GM19452 (cell line): ENCODE data around the gene UBN1.

Experiments
- ATAC-seq: cut with Tn5 transposase; IDR thresholded peaks from one replicate; pipeline ENCODE4 v1.9.1; 2021; ENCODE audit not compliant: unreplicated experiment

The UBN1 gene

GRCh38 chr16:4900036-4900435, 52.8 kb downstream of the UBN1 start:
- ATAC-seq = no peak

DNA sequence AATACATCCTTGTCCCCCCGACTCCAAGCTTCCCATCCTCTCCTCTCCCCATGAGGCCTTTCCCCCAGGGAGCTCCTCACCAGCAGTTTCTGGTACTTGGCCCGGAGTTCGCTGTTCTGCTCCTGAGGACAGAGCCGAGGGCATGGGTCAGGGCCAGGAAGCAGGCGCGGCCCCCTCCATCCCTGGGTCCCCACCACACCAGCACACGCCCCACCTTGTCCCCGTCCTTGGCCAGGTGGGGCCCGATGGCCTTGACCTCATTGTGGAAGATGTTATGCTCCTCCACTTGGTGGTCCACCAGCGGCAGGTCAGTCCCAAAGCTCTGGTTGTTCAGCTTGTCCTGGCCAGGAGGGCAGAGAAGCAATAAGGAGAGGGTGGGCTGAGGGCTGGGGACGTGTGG, 53.5 kb downstream of the UBN1 start:
- ATAC-seq = no peak

GRCh38 chr16:4902038-4902437, 54.8 kb downstream of the UBN1 start:
- ATAC-seq = no peak

DNA sequence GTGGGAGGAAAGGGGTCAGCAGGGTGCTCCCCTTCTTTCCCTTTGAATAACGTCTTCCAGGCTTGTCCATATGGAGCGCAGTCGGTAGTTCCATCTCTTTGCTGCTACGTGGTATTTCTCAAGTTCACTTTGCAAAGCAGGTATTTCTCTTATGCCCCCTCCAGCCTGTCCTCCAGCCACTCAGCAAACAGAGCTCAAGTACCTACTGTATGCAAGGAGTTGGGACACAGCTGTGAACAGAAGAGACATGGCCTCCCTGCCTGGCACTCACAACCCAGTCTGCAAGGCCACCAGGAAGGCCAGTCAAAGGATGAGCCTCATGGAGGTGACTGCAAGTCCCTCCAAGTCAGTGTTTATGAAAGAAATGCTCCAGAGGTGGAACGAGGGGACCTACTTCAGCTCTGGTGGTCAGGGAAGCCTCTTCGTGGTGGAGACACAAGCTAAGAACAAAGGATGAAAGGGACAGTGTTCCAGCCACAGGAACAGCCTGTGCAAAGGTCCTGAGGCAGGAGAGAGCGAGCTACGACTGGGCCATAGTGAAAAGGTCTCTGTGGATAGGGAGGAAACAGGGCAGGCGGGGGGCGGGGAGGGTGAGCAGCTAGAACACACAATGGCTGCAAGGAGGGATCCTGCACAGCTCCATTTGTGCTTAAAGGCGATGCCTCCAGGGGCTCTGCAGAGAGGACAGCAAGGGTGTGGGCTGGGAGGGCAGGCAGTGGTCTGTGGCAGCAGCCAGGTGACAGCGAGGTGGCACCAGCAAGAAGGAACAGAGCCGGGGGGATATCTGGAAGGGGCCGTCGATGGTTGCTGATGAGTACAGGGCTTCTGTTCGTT, 57.0 kb downstream of the UBN1 start:
- ATAC-seq = no peak

- ATAC-seq = no peak
Observed at GRCh38 chr16:4904942-4905615, 57.8 kb downstream of the UBN1 start.

GRCh38 chr16:4908854-4909401, 61.6 kb downstream of the UBN1 start:
- no peak for ATAC-seq

- no peak for ATAC-seq
Observed at GRCh38 chr16:4909825-4910224, 62.5 kb downstream of the UBN1 start.

GRCh38 chr16:4910828-4911227, 63.5 kb downstream of the UBN1 start:
- ATAC-seq = no peak

DNA sequence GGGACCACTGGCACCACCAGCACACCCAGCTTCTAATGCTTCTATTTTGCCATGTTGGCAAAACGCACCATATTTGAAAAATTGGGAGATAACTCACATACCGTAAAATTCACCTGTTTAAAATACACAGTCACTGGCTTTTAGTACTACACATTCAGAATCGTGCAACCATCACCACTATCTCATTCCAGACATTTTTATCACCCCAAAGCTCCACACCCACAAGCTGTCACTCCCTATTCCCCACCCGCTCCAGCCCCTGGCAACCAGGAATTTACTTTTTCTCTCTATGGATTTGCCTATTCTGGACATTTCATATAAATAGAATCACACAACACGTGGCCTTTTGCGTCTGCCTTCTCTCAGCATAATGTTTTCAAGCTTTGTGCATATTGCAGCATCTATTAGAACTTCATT, 64.7 kb downstream of the UBN1 start:
- ATAC-seq = no peak

DNA sequence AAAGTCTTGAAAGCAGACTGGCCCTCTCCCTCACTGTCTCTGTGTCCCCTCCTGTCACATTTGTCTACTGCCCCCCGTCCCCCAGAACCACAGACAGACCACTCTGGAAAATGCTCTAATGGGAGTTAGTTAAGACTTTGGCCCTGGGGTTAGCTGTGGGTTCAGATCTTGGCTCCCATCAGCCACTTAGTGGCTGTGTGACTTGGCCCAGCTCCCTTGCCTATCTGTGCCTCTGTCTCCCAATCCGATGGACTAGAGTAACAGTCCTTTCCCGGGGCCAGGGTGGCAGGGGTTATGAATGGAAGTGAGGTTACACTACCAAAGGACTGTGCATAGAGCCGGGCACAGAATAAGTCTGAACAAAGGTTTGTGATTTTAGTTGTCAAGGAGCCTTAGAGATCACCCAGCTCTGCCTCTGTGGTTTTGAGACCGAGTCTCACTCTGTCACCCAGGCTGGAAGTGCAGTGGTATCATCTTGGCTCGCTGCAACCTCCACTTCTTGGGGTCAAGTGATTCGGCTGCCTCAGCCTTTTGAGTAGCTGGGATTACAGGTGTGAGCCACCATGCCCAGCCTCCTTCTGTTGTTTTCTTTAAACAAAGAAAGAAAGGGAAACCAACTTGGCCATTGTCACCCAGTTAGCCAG, 66.0 kb downstream of the UBN1 start:
- no peak for ATAC-seq

GRCh38 chr16:4913774-4914525, 66.7 kb downstream of the UBN1 start:
- no peak for ATAC-seq

DNA sequence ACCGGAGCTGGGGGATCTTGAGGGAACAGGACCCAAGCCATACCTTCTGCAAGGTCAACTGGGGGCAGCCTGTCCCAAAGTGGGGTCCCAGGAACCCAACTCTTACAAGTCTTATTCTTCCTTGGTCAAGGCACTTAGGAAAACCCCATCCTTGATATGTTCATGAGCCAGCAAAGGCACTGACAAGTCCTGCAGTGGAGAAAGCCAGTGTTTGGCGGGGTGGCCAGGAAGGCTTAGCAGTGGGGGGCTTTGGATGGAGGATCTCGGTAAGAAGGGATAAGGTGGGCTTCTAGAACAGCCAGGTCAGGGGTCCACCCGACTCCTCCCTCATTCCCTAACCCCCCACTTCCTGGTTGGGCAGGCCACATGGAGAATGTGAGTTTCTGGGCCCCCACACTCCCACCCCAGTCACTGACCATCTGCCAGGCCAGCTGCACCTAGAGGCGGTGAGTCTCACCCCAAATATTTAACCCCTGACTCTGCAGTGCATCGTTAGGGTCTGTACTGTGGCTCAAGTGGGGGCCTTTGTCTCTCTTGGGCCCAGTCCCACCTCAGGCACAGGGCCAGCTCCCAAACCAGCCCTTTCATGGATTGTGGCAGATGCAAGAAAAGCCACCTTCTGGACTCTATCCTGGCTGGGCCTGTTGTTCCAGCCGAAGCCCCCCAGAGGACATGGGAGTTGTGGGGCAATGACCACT, 67.4 kb downstream of the UBN1 start:
- no peak for ATAC-seq

DNA sequence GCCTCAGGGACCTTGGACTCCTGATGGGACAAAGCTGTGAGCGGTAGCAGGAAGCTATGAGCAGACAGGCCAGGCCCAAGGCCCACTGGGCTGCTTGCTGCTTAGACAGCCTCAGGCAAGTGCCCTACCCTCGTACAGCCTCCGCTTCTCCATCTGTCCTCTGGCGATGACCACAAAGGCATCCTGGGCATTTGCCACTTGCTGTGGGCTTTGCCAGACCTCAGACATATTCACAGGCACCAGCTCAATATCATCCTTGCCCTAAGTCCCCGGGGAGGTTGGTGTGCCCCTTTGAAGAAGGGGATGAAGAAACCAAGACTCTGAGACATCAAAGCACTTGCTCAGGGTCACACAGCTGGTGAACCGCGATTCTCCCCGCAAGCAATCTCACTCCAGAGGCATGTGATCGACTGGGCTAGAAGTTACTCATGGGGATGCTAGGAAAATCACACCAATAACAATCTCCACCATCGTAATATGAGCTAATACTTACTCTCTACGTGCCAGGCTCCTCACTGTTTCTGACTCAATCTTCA, 68.0 kb downstream of the UBN1 start:
- ATAC-seq = no peak

GRCh38 chr16:4917117-4917516, 69.8 kb downstream of the UBN1 start:
- ATAC-seq = no peak

GRCh38 chr16:4918781-4919251, 71.5 kb downstream of the UBN1 start:
- no peak for ATAC-seq

DNA sequence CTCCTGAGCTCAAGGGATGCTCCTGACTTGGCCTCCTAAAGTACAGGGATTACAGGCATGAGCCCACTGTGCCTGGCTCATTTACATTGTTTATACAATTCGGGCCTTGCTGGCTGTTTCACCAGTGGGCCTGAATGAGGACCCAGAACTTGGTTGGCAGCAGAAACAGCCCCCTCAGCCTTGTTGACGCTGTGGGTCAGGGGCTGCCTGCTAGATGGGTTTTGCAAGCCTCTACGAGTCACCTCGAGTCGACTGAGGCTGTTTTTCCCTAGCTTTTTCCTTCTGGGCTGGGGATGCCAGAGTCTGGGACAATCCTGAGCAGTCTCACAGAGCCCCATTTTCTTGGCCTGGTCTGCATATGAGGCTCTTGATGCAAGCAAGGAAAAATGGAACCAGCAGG, 73.5 kb downstream of the UBN1 start:
- no peak for ATAC-seq

DNA sequence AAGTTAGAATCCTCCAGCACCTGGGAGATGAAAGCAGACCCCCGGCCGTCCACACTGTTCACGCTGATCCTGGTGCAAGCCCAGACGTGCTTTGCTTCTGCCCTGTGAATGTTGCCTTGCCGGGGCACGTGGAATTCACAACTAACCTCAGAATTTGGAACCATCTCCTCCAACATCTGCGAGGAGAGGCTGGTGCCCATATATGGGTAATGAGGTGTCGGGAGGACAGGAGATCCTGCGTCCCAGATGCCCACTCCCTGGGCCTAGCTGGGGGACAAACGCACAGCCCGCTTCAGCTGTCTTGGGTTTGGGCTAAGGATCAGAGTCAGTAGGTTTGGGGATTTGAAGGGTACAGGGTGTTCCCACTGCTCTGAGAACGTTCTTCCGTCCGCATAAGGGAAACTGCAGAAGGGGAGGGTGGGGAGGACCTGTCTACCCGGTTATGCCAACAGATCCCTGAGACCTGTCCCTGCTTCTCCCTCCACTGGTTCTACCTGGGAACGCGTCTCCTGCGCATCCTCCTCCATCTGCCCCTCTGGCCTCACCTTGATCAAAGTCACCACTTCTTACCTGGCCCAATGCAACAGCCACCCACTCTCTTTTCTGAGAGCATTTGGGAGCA, 75.6 kb downstream of the UBN1 start:
- ATAC-seq = no peak

DNA sequence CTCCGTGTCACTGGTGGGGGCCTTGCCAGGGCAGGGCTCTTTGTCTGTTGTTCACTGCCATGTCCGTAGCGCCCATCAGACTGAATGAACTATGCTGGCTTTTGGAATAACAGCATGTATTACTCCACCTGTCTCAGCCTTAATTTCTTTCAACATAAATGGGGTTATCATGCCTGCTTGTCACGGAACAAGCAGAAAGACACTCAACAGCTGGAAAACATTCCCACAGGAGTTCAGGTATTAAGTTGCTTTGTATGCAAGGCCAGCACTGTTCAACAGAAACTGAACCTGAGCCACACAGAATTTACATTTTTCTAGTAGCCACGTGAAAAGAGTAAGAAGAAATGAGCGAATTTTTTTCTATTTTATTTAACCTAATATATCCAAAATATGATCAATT, 76.6 kb downstream of the UBN1 start:
- no peak for ATAC-seq

DNA sequence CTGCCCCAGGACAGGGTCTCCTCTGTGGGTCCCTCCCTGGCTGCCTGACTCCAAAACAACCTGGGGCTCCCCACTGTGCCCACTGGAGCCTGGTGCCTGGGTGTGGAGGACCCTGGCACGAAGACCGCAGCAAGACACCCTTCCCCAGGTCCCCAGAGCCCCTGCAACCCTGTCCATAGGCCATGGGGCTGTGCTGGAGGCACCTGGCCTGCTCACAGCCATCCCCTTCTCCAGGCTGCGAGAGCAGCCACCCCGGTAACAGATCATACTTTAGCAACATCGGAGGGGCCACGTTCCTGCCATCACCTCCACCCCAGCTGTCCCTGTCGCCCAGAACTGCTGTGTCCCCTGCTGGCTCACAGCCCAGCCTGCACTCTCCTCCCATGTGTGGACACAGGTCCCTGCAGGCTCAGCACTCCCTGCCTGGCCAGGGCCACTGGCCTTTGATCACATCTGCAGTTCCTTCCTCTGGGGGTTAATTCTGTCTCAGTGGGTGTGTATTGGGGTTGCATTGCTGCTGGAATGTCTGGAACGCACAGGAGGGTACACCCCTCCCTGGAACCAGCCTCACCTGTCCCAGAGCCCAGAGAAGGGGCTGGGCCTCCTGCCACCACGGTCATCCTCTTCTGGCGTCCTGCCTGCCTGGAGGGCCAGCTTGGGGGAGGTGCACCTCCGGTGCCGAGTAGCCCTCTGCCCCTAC, 77.5 kb downstream of the UBN1 start:
- no peak for ATAC-seq
